ENCODE results near the gene TNF.

The TNF gene

DNA sequence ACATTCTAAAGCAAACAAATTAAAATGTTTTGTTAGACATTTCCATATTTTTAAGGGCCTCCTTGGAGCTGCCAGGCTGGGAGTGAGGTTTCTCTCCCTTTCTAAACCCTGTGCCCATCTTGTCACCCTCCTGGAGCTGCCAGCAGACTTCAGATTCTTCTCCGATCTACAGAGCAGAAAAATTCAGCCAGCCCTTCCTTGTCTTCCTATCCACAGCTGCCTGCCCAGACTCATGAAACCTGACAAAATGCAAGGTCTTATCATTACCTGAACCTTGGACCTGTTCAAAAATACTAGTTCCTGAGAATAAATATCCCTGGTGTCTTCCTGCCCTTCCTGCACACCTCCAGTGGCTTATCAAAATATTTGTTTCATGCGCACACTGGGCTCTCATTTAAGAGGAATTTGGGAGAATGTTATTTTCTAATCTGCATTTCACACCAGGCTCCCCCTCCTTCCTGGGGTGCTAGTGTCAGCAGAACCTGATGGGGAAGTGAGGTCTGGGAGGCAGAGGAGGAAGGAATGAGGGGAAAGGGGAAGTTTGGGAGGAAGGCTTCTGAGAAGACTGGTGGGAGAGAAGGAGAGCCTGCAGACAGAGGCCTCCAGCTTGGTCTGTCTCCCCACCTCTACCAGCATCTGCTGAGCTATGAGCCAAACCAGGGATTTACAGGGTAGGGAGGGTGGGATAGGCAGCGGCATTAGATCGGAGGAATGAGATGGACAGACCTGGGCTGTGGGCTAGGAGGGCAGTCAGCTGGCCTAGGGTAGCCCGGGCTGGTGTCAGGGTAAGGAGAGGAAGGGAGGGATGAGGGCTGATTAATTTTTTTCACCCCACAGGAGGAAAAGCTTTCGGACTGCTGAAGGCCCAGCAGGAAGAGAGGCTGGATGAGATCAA, 39.6 kb downstream of the TNF start, which contains the start of gene AIF1:
TSS of gene AIF1 (plus strand) at position 551 of the 895 bp plus-strand sequence. CDS start at position 647, 96 bp downstream.
- TF ChIP-seq, protein P1, sequence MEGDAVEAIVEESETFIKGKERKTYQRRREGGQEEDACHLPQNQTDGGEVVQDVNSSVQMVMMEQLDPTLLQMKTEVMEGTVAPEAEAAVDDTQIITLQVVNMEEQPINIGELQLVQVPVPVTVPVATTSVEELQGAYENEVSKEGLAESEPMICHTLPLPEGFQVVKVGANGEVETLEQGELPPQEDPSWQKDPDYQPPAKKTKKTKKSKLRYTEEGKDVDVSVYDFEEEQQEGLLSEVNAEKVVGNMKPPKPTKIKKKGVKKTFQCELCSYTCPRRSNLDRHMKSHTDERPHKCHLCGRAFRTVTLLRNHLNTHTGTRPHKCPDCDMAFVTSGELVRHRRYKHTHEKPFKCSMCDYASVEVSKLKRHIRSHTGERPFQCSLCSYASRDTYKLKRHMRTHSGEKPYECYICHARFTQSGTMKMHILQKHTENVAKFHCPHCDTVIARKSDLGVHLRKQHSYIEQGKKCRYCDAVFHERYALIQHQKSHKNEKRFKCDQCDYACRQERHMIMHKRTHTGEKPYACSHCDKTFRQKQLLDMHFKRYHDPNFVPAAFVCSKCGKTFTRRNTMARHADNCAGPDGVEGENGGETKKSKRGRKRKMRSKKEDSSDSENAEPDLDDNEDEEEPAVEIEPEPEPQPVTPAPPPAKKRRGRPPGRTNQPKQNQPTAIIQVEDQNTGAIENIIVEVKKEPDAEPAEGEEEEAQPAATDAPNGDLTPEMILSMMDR (conservative IDR thresholded peaks at IDR 0.05; ENCODE audit: low read depth, low read length) = no peak
- no peak within 1 kb of the TSS for H3K4me3 ChIP-seq (ENCODE audit: low read length)
- DNase-seq (ENCODE audit: low read depth) = no peak

DNA sequence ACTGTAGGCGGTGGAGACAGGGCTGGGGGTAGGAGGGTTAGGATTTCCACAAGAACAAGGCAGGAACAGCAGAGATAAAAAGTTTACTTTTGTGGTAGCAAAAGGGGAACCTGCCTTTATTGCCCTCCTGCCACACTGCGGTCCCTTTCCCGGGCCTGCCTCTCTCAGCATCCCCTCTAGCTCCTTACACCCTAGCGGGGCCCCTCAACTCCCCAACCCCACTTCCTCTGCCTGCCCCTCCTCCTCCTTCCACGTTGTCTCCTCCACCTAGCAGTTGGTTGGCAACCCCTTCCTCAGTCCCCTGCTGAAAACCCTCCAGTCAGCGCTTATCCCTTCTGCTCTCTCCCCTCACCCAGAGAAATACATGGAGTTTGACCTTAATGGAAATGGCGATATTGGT, 40.4 kb downstream of the TNF start:
- no peak for DNase-seq (ENCODE audit: low read depth)
- H3K4me3 ChIP-seq (ENCODE audit: low read length) = no peak overlapping the region
- TF ChIP-seq, protein P1 (conservative IDR thresholded peaks at IDR 0.05; ENCODE audit: low read depth, low read length) = no peak

DNA sequence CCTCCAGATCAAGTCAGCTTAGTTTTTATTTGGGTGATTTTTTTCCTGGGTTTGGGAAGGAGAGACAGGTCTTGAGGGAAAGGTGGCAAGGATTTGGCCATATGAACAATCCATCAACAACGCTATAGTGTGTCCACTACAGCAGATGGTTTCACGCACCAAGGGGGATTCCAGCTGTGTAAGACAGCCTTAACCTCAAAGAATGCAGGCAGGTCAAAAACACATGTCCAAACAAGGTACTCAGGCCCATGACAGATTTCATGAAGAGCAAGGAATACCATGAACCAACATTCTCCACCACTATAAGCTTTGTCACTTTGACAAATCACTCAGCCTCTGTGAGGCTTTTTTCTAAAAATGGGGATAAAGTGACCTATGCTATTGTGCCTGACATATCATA, 41.6 kb downstream of the TNF start:
- H3K4me3 ChIP-seq (ENCODE audit: low read length) = no peak overlapping the region
- TF ChIP-seq, protein P1 (conservative IDR thresholded peaks at IDR 0.05; ENCODE audit: low read depth, low read length) = no peak
- no peak for DNase-seq (ENCODE audit: low read depth)

DNA sequence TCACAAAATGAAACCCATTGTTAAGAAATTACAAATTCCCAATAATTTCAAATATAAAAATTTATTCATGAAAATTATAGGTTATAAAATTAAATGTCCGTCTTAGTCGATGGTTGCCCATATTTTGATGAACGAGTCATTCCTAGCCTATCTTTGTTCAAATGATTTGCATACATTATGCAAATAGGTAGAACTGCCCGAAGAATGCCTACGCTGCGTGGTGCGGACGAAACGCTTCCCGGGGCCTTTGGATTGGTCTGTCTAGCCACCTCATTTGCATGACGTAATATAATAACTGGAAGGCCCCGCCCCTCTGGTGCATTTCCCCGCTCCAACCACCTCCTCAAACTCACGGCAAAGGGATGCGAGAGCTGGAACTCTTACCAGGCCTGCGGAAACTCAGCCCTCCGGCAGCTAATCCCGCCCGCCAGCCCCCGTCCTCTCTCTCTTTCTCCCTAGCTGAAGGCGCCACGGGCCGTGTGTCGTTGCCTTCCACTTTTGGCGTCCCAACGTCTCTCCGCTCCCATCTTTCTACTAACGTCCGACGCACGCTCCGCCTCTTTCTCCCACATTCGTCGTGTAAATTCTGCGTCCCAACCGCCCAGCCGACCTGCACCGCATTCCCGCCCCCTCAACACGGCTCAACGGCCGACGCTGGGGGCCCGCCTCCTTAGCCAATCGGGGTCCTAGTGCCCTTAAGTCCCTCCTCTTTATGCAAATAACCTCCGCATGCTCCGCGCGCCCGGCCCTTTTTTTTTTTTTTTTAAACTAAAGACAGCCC, 44.6 kb downstream of the TNF start:
- TF ChIP-seq, protein P1 (conservative IDR thresholded peaks at IDR 0.05; ENCODE audit: low read depth, low read length) = no peak
- H3K4me3 ChIP-seq (ENCODE audit: low read length) = peak overlapping the region; percentile 59

DNA sequence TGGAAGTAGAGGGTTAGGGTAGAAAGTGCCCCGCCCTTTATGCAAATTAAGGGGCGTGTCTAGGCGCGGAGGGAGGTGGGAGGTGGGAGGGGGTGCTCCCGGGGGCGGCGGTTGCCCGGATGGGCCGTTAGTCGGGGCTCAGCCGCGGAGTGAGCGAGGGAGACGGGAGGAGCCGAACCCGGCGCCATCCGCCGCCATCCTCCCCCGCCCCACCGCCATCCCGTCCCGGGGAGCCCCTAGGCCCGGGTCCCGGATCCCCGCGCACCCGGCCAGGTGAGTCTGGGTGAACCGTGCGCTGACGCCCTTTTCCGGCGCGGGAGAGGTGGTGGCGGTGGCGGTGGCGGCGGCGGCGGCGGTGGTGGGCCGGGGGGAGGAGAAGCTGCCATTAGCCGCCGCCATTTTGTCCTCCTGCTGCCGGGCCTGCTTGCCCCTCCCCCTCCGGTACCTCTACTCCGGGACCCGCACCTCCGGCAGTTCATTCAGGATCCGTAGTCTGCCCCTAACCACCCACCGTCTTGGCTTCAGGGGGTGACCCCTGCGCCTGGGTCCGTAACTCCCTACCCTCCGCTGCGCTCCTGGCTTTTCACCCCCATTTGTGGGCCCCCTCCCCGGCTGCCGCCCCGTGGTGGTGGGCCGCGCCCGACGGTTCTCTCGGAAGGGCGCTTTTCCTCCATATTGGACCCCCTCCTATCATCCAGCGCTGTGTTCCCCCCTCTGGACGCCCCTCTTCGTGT, 45.4 kb downstream of the TNF start, which contains the start of gene PRRC2A:
TSS of gene PRRC2A (plus strand) at position 130 of the 734 bp plus-strand sequence. CDS start 2,075 bp downstream, outside the sequence.
- DNase-seq (ENCODE audit: low read depth) = no peak
- H3K4me3 ChIP-seq (ENCODE audit: low read length) = peak within 1 kb of the TSS; percentile 80
- TF ChIP-seq, protein P1 (conservative IDR thresholded peaks at IDR 0.05; ENCODE audit: low read depth, low read length) = no peak

More for the DNA sequence above, 44.6 kb downstream of the TNF start:
- peak; percentile 98 for DNase-seq (ENCODE audit: low read depth)

DNA sequence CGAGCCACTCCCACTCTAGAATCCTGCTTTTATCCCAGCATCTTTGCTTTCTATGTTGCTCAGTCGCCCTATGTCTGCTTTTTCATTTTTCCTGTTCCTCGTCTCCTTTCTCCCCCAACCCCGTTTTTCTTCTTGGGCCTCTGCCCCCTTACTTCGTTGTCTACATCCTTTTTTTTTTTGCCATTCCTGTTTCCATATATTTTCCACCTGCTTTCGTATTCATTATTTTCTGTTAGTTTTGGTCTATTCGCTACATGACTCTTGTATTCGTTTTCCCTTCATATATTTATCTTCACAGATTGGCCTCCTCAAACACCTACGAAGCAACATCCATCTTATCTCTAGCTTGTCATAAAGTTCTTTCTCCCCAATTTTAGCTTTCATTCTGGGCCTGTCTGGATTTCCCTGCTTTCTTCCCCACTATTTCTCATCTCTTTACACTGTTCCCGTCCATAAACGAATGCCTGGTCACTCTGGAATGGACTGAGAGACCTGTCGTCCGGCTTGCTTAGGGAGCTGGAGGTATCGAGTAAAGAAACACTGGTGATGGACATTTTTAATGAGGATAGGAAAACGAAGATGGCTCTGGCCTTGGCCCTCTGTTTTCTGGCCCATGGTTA, 46.1 kb downstream of the TNF start:
- TF ChIP-seq, protein P1 (conservative IDR thresholded peaks at IDR 0.05; ENCODE audit: low read depth, low read length) = no peak
- no peak for DNase-seq (ENCODE audit: low read depth)
- H3K4me3 ChIP-seq (ENCODE audit: low read length) = peak overlapping the region; percentile 80

Data from retinal pigment epithelial cell (primary cell).